Measurements from ENCODE around the gene ZNF496. TPM values are rescaled to one million over a fixed set of nuclear protein-coding genes. Genes with fewer than 3 reads are reported as not detected.

The ZNF496 gene
- total and polyA plus RNA-seq, 2 donors from 2014 or later = 6.3 to 27.0 TPM

DNA sequence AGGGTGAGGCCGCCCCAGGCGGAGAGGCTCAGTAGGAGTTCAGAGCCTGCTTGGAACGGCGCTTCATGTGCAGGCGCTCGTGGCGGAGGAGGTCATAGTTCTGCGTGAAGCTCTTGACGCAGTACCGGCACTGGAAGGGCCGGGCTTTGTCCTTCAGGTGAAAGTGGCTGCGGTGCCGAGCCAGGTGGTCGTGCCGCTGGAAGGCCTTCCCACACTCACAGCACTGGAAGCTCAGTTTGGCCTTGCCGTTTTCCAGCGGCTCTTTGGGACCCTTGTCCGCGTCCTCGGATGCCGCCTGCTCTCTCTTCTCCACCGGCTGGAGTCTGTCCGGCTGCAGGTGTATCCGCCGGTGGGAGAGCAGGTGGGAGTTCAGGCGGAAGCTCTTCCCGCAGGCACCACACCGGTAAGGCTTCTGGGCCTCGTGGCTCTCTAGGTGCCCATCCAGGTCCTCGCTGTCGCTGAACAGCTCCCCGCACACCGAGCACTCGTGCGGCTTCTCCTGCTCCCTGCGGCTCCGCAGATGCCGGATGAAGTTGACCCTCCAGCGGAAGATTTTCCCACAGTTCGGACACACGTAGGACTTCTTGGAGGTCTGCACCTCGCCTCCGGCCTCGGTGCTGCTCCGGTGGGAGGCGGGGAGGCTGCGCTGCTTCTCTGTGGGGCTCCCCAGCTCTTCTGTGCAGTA lies 31.0 kb downstream of the ZNF496 start:
- DNase-seq (no peak), FAIRE-seq (no peak)
- Histone ChIP-seq H3K27me3 (ENCODE audit: control insufficient read depth, insufficient read depth, low read length) (no peaks in the 10 kb centered on the region), H3K36me3 (ENCODE audit: control insufficient read depth in 2 of 3, insufficient read depth in 3 of 3, low read length in 3 of 3) (peaks cover 5 to 12% (median 9%) of the 10 kb centered on the region in 3 donors), H3K9ac (ENCODE audit: low read length in 3 of 3) (no peak overlapping the region), H3K9me3 (ENCODE audit: control insufficient read depth in 2 of 3, insufficient read depth in 1 of 3, low read length in 3 of 3) (no peaks in the 10 kb centered on the region), H3K4me1 (ENCODE audit: control insufficient read depth in 2 of 3, insufficient read depth in 2 of 3, low read depth in 1 of 3, low read length in 3 of 3) (no peaks in the 10 kb centered on the region), H3K27ac (ENCODE audit: low read depth in 2 of 2, low read length in 2 of 2) (no peak overlapping the region), H3K4me3 (ENCODE audit: low read length in 3 of 3) (no peak overlapping the region)
- intact Hi-C loops (cut with DNase I) = no loop called here
- TF ChIP-seq CTCF (IDR thresholded peaks at IDR 0.05; ENCODE audit: borderline replicate concordance, extremely low read depth, insufficient read depth) = no peak

DNA sequence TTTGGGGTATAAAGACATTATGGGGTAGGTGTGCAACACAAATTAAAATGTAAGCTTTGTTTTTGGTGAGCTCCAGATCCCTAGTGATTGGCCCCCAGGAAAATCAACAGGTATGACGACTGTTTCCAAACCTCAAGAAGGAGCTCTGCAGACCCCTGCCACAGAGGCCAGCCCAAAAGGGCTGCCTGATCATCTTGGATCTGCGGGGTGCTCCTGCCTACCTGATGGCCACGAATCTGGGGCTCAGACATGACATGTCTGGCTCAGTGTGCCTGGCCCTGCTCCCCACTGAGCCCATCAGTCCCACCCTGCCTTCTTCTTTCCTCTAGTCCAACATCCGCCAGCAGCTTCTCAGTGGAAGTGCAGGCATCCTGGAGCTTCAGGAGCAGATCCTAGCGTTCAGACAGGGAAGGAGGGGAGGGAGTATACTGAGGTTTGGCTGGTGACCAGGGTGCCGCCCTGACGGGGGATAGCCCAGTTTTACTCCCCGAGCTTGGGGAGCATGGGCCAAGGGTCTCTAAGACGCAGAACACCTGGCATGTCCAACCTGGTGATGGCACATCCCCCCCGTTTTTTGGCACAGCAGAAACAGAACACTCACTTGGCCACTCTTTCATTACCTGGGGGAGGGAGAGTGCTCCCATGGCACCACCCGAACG lies 31.8 kb downstream of the ZNF496 start:
- H3K9me3 ChIP-seq (ENCODE audit: control insufficient read depth in 2 of 3, insufficient read depth in 1 of 3, low read length in 3 of 3) = no peaks in the 10 kb centered on the region
- H3K36me3 ChIP-seq (ENCODE audit: control insufficient read depth in 2 of 3, insufficient read depth in 3 of 3, low read length in 3 of 3) = peaks cover 3 to 12% (median 9%) of the 10 kb centered on the region in 3 donors
- no peak overlapping the region for H3K27ac ChIP-seq (ENCODE audit: low read depth in 2 of 2, low read length in 2 of 2)
- H3K9ac ChIP-seq (ENCODE audit: low read length in 3 of 3) = no peak overlapping the region
- intact Hi-C loops (cut with DNase I) = no loop called here
- no peak for TF ChIP-seq CTCF (IDR thresholded peaks at IDR 0.05; ENCODE audit: borderline replicate concordance, extremely low read depth, insufficient read depth)
- no peak for FAIRE-seq
- H3K27me3 ChIP-seq (ENCODE audit: control insufficient read depth, insufficient read depth, low read length) = no peaks in the 10 kb centered on the region
- H3K4me3 ChIP-seq (ENCODE audit: low read length in 3 of 3) = no peak overlapping the region
- DNase-seq = no peak
- H3K4me1 ChIP-seq (ENCODE audit: control insufficient read depth in 2 of 3, insufficient read depth in 2 of 3, low read depth in 1 of 3, low read length in 3 of 3) = no peaks in the 10 kb centered on the region

- Histone ChIP-seq H3K4me3 (ENCODE audit: low read length in 3 of 3) (no peak overlapping the region), H3K9me3 (ENCODE audit: control insufficient read depth in 2 of 3, insufficient read depth in 1 of 3, low read length in 3 of 3) (no peaks in the 10 kb centered on the region), H3K27me3 (ENCODE audit: control insufficient read depth, insufficient read depth, low read length) (no peaks in the 10 kb centered on the region), H3K27ac (ENCODE audit: low read depth in 2 of 2, low read length in 2 of 2) (no peak overlapping the region), H3K4me1 (ENCODE audit: control insufficient read depth in 2 of 3, insufficient read depth in 2 of 3, low read depth in 1 of 3, low read length in 3 of 3) (no peaks in the 10 kb centered on the region), H3K9ac (ENCODE audit: low read length in 3 of 3) (no peak overlapping the region), H3K36me3 (ENCODE audit: control insufficient read depth in 2 of 3, insufficient read depth in 3 of 3, low read length in 3 of 3) (peaks cover 2 to 9% (median 8%) of the 10 kb centered on the region in 3 donors)
- no peak for DNase-seq
- TF ChIP-seq CTCF (IDR thresholded peaks at IDR 0.05; ENCODE audit: borderline replicate concordance, extremely low read depth, insufficient read depth) = no peak
- FAIRE-seq = no peak
- intact Hi-C loops (cut with DNase I) = no loop called here
Measured at GRCh38 chr1:247298701-247299100, 33.0 kb downstream of the ZNF496 start.
